IPS-NIHi11 (cell line): Measurements from ENCODE around the gene SI.
"Not testable (repeated sequence)": the region's sequence is repeated elsewhere in the genome, so short reads cannot be mapped to it uniquely, and the experiment has no call there.

Experiments used
- DNase-seq: peaks from one replicate; pipeline ENCODE4 v3.0.0; 2012; ENCODE audit warnings: mixed read lengths, low spot score

SI gene

GRCh38 chr3:165078293-165078692, at the start of gene SI:
Gene SI, minus strand, starts transcription at chr3:165078496. Its CDS starts 2,484 bp downstream, at chr3:165076012.
- DNase-seq: no peak

GRCh38 chr3:165125836-165126235, 47.5 kb upstream of the SI start:
- no peak for DNase-seq

GRCh38 chr3:165111401-165111800, 33.1 kb upstream of the SI start:
- no peak for DNase-seq

GRCh38 chr3:165103616-165104015, 25.3 kb upstream of the SI start:
- DNase-seq: no peak

- no peak for DNase-seq
Observed at GRCh38 chr3:165082650-165083049, 4.4 kb upstream of the SI start.

GRCh38 chr3:165081183-165081582, 2.9 kb upstream of the SI start:
- DNase-seq: no peak

- no peak for DNase-seq
Observed at GRCh38 chr3:165075695-165076094, 2.6 kb downstream of the SI start.

- no peak for DNase-seq
Observed at GRCh38 chr3:165070682-165071081, 7.6 kb downstream of the SI start.

- peak; percentile 7 for DNase-seq
Observed at GRCh38 chr3:165056510-165056909, 21.8 kb downstream of the SI start.

GRCh38 chr3:165040186-165040585, 38.1 kb downstream of the SI start:
- no peak for DNase-seq

GRCh38 chr3:165011557-165011956, 66.7 kb downstream of the SI start:
- DNase-seq: no peak

- DNase-seq: no peak
Observed at GRCh38 chr3:164984947-164985346, 93.3 kb downstream of the SI start.

GRCh38 chr3:164962610-164963009, 115.7 kb downstream of the SI start:
- no peak for DNase-seq

- DNase-seq: no peak
Observed at GRCh38 chr3:164952966-164953365, 125.3 kb downstream of the SI start.

GRCh38 chr3:164951403-164951802, 126.9 kb downstream of the SI start:
- not testable (repeated sequence) for DNase-seq

GRCh38 chr3:164940745-164941144, 137.6 kb downstream of the SI start:
- no peak for DNase-seq

- DNase-seq: no peak
Observed at GRCh38 chr3:164929642-164930041, 148.7 kb downstream of the SI start.
